SK-MEL-5 (cell line): ENCODE results near the gene CHRDL1. TPM values are rescaled to one million over a fixed set of nuclear protein-coding genes. Genes with fewer than 3 reads are reported as not detected.
"Not testable (repeated sequence)": the region's sequence is repeated elsewhere in the genome, so short reads cannot be mapped to it uniquely, and the experiment has no call there.

Experiments used
- DNase-seq: peaks from one replicate; pipeline ENCODE4 v3.0.0-alpha.2; 2016; ENCODE audit warnings: low read depth, low spot score
- in situ Hi-C: cut with HindIII; loops from 2 replicates; pipeline ENCODE4 v1.10.0; 2016; ENCODE audit warnings: low sequenced_read_pairs, high pct_unique_total_duplicates, low pct_unique_long_range_greater_than_20kb
- total RNA-seq: library from RNA; depleted of rRNA; stranded (reverse); fragments of >200 nt; shearing (Covaris generic); gene quantifications from 2 replicates; pipeline ENCODE4 v1.2.3, GENCODE V29; 2014

Gene CHRDL1
- total RNA-seq, 1 experiment from 2014 or later = 0.18 TPM

DNA sequence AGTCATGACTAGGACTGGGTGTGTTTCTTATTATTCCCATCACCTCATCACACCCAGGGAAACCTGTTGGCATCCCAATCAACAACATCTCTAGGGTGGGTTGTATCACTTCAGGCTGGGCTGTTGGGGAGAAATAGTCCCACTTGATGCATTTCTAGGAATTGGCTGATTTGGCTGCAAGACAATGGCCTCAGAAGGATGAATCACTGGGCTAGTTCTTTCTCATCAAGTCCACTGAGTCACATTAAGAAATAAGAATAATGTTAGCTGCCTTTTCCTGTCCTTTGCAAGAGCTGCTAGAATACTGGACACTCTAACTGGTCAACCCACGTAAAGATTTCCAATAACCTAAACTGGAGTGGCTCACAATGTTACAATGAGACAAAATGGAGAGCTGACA is 104.2 kb downstream of the CHRDL1 start:
- in situ Hi-C loops = no loop called here
- DNase-seq = no peak

- in situ Hi-C loops = no loop called here
- DNase-seq = no peak
Measured at GRCh38 chrX:110684653-110685052, 111.0 kb downstream of the CHRDL1 start.

- no peak for DNase-seq
- in situ Hi-C loops = no loop called here
Measured at GRCh38 chrX:110683925-110684324, 111.7 kb downstream of the CHRDL1 start.

GRCh38 chrX:110678591-110678990 is 117.0 kb downstream of the CHRDL1 start:
- in situ Hi-C loops = no loop called here
- peak; percentile 13 for DNase-seq

DNA sequence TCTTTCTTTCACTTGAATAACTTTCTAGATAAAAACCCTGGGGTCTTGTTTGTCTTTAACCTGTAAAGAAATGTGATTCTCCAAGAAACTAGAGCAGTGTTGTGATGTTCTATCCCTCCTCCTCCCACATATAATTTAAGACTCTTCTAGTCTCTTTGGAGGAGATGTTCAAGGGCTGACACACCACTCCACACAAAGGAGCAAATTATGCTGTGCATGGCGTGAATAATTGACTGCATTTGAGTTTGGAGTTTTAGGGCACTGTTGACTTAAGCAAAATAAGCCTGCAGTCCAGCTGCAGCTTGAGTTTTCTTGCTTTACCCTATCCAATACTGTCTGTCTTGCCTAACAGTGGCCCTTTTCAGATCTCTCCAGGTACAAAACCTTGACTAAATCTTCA is 119.7 kb downstream of the CHRDL1 start:
- in situ Hi-C loops = no loop called here

GRCh38 chrX:110671068-110671803 is 124.4 kb downstream of the CHRDL1 start:
- in situ Hi-C loops = no loop called here
- DNase-seq = no peak

More for the DNA sequence above, 119.7 kb downstream of the CHRDL1 start:
- no peak for DNase-seq

- no peak for DNase-seq
- in situ Hi-C loops = no loop called here
Measured at GRCh38 chrX:110669572-110669971, 126.0 kb downstream of the CHRDL1 start.

DNA sequence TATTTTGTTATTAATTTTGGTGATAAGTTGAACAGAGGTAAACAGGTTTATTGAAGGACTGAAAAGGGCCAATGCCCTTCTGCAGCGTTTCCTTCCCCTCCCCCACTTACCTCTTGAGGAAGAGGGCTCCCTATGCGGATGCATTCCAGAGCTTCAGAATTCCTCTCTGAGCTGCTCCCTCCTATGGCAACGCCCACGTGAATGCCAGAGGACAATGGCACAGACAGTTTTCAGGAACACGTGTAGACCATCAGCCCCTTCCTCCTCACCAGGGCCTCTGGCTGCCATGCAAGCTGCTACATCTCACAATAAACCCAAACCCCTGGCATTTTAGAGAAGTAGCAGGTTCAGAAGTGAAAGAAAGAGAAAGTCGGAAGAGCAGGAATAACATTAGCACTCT is 127.9 kb downstream of the CHRDL1 start:
- no peak for DNase-seq
- in situ Hi-C loops = no loop called here

GRCh38 chrX:110665223-110666002 is 130.2 kb downstream of the CHRDL1 start:
- in situ Hi-C loops = no loop called here
- DNase-seq = peak; percentile 59

- DNase-seq = no peak
- in situ Hi-C loops = no loop called here
Measured at GRCh38 chrX:110657073-110657472, 138.5 kb downstream of the CHRDL1 start.

DNA sequence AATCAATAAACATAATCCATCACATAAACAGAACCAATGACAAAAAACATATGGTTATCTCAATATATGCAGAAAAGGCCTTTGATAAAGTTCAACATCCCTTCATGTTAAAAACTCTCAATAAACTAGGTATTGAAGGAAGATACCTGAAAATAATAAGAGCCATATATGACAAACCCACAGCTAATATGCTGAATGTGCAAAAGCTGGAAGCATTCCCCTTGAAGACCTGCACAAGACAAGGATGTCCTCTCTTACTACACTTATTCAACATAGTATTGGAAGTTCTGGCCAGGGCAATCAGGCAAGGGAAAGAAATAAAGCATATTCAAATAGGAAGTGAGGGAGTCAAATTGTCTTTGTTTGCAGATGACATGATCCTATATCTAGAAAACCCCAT is 141.3 kb downstream of the CHRDL1 start:
- DNase-seq, in situ Hi-C loops: not testable (repeated sequence)

DNA sequence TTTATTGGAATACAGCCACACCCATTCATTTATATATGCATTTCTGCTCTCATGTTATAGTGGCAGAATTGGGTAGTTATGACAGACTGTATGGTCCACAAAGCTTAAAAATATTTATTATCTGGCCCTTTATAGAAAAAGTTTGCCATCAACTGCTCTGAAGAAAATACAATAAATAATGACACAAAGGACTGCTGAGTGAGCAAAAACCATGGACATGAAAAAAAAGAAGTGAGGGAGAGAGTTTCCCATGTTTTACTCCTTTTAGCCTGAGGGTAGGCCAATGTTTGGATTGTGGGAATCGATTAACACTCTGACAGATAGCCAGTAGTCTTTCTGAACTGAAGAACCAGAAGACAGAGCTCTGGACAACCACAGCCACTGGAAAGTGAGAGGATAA is 149.2 kb downstream of the CHRDL1 start:
- in situ Hi-C loops = no loop called here
- no peak for DNase-seq
